MG63 (cell line): ENCODE measurements around the gene MFAP4. TPM values are rescaled to one million over a fixed set of nuclear protein-coding genes. Genes with fewer than 3 reads are reported as not detected.

ENCODE experiments used
- DNase-seq: peaks from one replicate; pipeline ENCODE4 v3.0.0-alpha.2; 2020
- H3K27me3 ChIP-seq: fragments of 250-450 bp; sonication (Bioruptor Pico); 2 replicates; pipeline ENCODE4 v1.5.1; 2020; ENCODE audit warnings: mild to moderate bottlenecking, moderate library complexity
- H3K36me3 ChIP-seq: fragments of 250-450 bp; sonication (Bioruptor Pico); 2 replicates; pipeline ENCODE4 v1.5.1; 2020; ENCODE audit warnings: mild to moderate bottlenecking, moderate library complexity
- H3K4me3 ChIP-seq: fragments of 250-450 bp; sonication (Bioruptor Pico); 2 replicates; pipeline ENCODE4 v1.5.1; 2020; ENCODE audit warnings: mild to moderate bottlenecking, moderate library complexity
- H3K9me3 ChIP-seq: fragments of 250-450 bp; sonication (Bioruptor Pico); 2 replicates; pipeline ENCODE4 v1.5.1; 2020; ENCODE audit warnings: mild to moderate bottlenecking, moderate library complexity
- total RNA-seq: library from RNA; depleted of rRNA; stranded (reverse); fragments of >200 nt; shearing (Covaris generic); gene quantifications from 2 replicates; pipeline ENCODE4 v1.2.3, GENCODE V29; 2014; ENCODE audit warnings: low replicate concordance

The MFAP4 gene
- total RNA-seq, 1 experiment from 2014 or later, result 3.2 TPM

DNA sequence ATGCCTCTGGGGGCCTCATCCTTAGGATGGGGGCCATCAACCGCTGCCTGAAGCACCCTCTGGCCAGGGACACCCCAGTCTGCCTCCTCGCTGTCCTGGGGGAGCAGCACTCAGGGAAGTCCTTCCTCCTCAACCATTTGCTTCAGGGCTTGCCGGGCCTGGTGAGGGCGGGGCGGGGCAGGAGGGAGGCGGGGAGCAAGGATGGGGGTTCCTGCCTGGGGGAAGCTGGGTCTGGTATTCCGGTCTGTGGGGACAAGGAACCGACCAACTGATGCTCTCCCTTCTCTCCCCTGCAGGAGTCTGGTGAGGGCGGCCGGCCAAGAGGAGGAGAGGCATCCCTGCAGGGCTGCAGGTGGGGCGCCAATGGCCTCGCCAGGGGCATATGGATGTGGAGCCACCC, 26.0 kb upstream of the MFAP4 start:
- Histone ChIP-seq H3K9me3 (no peaks in the 10 kb centered on the region), H3K36me3 (no peaks in the 10 kb centered on the region), H3K4me3 (no peak overlapping the region), H3K27me3 (no peaks in the 10 kb centered on the region)
- no peak for DNase-seq

DNA sequence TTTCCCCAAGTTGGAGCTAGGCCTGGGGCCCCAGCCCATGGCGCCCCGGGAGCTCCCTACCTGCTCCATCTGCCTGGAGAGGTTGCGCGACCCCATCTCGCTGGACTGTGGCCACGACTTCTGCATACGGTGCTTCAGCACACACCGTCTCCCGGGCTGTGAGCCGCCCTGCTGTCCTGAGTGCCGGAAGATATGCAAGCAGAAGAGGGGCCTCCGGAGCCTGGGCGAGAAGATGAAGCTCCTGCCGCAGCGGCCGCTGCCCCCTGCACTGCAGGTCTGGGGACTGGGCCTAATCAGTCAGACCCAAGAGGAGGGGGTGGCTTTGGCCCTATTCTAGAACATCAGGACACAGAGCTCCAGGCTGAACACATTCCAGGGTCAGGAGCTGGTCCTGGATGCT, 25.5 kb upstream of the MFAP4 start:
- Histone ChIP-seq H3K4me3 (no peak overlapping the region), H3K27me3 (no peaks in the 10 kb centered on the region), H3K9me3 (no peaks in the 10 kb centered on the region), H3K36me3 (no peaks in the 10 kb centered on the region)
- no peak for DNase-seq

DNA sequence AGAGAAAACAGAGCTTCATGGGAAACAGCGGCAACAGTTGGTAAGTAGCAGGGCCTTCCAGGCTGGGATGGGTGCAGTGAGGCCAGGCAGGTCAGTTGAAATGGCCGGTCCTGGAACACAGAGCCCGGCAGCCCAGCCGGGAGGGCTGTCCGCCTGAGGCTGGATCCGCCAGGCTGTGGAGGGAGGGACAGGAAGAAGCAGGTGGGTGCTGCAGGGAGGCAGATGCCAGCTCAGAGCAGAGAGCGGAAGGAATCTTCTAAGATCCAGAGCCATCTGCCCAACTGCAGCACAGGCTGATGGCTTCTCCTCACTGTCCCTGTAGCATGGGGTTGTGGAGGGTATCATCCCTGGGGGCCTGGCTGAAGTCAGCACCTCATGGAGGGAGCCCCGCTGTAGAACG, 24.6 kb upstream of the MFAP4 start:
- Histone ChIP-seq H3K9me3 (no peaks in the 10 kb centered on the region), H3K36me3 (no peaks in the 10 kb centered on the region), H3K4me3 (no peak overlapping the region), H3K27me3 (no peaks in the 10 kb centered on the region)
- DNase-seq, result no peak

DNA sequence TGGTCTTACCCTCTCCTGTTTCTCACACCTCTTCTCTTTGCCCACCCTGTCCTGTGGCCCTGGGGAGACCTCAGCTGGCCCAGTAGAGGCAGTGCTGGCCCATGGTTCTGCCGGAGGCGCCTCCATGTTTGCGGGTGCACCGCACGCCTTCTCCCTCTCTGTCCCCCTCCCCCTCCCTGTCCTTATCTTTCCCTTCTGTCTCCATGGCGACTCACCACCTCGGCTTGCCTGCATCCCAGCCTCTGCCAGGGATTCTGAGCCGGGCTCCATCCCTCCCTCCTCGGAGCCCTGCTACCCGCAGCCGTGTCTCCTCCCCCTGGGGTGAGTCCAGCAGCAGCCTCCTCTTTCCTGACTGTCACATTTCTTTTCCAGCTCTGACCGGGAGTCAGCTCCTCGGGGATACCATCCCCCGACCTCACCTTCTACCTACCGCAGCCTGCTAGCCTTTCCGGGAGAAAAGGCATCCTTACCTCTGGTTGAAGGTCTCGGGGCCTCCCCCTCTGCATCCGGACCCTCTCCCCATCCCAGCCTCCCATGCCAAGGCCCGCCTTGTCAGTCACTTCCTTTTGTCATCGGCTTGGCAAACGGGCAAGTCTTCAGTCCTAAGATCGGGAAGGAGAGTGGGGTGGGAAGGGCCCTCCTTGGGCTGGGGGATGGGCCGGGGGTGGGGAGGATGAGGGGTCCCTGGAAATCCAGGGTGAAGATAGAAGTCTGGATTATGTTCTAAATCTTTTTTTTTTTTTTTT, 24.1 kb upstream of the MFAP4 start, which contains the start of gene RNF112:
Gene RNF112 (plus strand): TSS at position 358 of the 746 bp plus-strand sequence. CDS start 177 bp downstream, at position 535.
- H3K36me3 ChIP-seq, result no peaks in the 10 kb centered on the region
- H3K9me3 ChIP-seq, result no peaks in the 10 kb centered on the region
- no peak for DNase-seq
- no peaks in the 10 kb centered on the region for H3K27me3 ChIP-seq
- no peak within 1 kb of the TSS for H3K4me3 ChIP-seq

DNA sequence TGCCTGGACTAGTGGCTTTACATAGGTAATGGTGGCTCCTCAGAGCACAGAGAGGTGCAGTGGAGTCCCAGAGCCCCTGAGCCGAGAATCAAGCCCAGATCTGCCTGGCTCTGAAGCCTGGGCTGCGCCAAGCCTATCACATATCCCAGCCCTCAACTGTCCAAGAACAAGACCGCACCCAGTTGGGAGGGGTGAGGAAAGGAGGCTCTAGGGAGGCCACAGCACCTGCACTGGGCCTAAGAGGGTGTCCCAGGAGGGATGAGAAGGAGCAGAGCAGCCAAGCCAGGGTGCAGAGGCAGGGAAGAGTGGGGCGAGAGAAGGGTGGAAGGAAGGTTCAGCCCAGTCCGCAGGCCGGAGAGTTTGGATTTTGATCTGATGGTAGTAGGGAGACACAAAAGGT, 23.1 kb upstream of the MFAP4 start:
- no peaks in the 10 kb centered on the region for H3K27me3 ChIP-seq
- no peaks in the 10 kb centered on the region for H3K9me3 ChIP-seq
- H3K36me3 ChIP-seq, result no peaks in the 10 kb centered on the region
- no peak overlapping the region for H3K4me3 ChIP-seq
- no peak for DNase-seq

DNA sequence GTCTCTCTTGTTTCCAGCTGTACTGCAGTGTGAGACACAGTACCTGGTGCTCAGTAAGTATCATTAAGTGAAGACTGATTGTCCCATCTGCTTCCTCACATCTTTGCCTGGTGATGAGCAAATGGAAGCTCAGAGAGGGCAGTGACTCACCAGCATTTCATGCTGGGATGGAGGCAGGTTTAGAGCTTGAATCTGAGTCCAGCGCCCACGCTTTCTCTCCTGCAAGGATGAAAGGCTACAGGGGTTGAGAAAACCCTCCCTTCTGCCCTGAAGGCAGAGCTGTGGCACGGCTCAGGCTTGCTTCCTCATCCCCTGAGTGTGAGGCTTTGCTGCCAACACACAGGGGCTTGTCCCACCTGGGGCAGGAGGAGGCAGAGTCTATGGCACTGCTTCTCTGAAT, 22.5 kb upstream of the MFAP4 start:
- Histone ChIP-seq H3K4me3 (no peak overlapping the region), H3K9me3 (no peaks in the 10 kb centered on the region), H3K27me3 (no peaks in the 10 kb centered on the region), H3K36me3 (no peaks in the 10 kb centered on the region)
- DNase-seq, result peak; percentile 56

DNA sequence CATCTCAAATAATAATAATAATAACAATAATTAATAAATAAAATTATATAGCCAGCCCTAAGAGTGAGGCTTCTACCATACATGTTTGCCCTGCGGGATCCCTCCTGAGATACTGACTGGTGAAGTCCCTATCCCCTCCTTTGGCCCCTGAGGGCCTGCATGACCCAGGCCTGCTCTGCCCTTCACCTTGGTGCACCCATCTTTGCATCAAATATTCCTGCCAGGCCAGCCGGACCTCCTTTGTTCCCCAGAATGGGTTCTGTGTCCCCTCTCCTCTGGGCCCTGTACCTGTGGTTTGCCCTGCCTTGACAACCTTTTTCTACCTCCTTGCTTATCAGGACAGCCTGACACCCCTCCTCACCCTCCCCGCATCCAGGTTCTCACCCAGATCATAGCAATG, 22.1 kb upstream of the MFAP4 start:
- no peak overlapping the region for H3K4me3 ChIP-seq
- H3K9me3 ChIP-seq, result no peaks in the 10 kb centered on the region
- H3K27me3 ChIP-seq, result no peaks in the 10 kb centered on the region
- no peak for DNase-seq
- H3K36me3 ChIP-seq, result no peaks in the 10 kb centered on the region

DNA sequence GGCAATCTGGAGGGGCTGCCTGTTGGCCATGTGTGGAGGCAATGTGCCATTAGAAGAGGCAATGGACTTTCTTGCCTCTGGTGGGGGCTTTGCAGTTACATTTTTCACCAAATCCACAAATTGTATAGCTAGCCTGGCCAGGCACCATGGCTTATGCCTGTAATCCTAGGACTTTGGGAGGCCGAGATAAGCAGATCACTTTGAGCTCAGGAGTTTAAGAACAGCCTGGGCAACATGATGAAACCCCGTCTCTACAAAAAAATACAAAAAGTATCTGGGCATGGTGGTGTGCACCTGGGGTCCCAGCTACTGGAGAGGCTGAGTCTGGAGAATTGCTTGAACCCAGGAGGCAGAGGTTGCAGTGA, 21.3 kb upstream of the MFAP4 start:
- Histone ChIP-seq H3K27me3 (no peaks in the 10 kb centered on the region), H3K36me3 (no peaks in the 10 kb centered on the region), H3K4me3 (no peak overlapping the region), H3K9me3 (no peaks in the 10 kb centered on the region)
- DNase-seq, result no peak

DNA sequence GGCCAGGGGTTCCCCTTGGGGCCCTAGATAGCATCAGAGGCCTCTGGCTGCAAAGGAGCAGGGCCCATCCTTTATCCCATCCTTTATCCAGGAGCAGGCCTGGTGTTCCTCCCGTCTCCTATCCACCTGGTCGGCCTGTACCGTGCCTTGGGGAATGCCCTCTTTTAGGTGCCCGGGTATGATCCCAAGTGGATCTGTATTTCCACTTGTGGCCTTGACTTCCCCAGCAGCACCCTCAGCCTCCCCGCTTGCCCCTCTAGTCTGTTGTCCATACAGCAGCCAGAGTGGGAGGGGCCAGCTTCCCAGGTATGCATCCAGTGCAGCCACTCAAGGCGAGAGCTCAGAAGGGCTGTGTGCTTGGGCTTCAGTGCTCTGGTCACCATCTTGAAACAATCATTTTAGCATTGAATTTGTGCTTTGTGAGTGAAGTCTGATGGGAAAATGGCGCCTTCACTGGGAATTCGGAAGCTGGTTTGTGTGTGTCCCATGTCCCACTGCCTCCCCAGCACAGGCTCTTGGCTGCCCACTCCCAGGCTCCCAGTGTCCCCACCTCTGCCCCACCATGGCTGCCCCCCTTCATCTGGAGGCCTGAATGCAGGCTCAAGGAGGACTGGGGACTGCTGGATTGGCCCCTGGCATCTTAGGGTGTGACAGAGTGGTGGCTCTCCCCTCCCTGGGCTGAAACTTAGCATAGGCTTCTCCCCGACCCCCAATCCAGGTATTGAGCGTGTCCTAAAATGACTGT, 20.8 kb upstream of the MFAP4 start:
- H3K4me3 ChIP-seq, result no peak overlapping the region
- no peaks in the 10 kb centered on the region for H3K27me3 ChIP-seq
- H3K36me3 ChIP-seq, result no peaks in the 10 kb centered on the region
- DNase-seq, result no peak
- H3K9me3 ChIP-seq, result no peaks in the 10 kb centered on the region

DNA sequence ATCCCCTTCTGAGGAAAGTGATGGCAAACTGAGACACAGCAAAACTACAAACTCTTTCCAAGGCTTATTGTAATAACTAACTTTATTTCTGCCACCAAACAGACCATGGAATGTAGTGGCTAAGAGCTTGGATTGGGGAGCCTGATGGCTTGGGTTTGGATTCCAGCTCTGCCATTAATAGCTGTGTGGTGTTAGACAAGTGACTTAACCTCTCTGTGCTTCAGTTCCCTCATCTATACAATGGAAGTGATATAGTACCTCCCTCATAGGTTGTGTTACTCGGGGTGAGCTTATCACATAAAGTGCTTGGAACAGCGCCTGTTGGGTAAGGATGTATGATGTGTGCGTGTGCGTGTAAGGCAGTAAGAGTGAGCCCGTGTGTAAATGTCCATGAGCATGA, 18.1 kb upstream of the MFAP4 start:
- no peak for DNase-seq
- Histone ChIP-seq H3K36me3 (no peaks in the 10 kb centered on the region), H3K27me3 (no peaks in the 10 kb centered on the region), H3K4me3 (no peak overlapping the region), H3K9me3 (no peaks in the 10 kb centered on the region)

DNA sequence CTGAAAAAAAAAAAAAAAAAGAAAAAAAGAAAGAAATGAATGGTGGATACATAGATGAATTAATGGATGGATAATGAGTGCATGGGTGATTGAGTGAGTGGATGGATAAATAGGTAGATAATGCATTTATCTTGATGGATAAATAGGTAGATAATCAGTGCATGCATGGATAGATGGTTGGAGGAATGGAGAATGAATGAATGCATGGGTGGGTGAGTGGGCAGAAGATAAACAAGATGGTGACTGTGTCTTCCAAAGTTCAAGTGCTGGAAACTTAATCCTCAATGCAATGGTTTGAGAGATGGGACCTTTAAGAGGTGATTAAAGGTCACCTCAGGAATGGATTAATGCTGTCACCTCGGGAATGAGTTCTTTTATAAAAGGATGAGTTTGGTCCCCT, 17.3 kb upstream of the MFAP4 start:
- Histone ChIP-seq H3K27me3 (no peaks in the 10 kb centered on the region), H3K36me3 (no peaks in the 10 kb centered on the region), H3K4me3 (no peak overlapping the region), H3K9me3 (no peaks in the 10 kb centered on the region)
- no peak for DNase-seq

DNA sequence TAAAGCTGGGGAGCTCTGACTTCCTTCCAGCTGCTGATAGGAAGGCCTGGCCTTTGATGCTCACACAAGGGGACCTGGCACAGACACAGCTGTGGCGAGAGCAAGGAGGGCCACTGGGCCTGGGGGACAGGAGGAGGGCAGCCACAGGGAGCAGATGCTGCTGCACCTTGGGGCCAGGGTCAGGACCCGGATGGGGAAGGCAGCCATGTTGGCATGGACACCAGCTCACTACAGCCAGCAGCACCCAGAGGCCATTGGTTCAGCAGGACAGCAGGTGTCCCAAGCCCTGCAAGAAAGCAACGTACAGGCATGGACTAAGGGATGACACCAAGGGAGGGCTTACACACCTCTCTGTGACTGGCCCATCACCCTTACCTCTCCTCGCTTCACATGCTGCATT, 16.0 kb upstream of the MFAP4 start:
- H3K9me3 ChIP-seq, result no peaks in the 10 kb centered on the region
- DNase-seq, result no peak
- no peak overlapping the region for H3K4me3 ChIP-seq
- H3K27me3 ChIP-seq, result no peaks in the 10 kb centered on the region
- no peaks in the 10 kb centered on the region for H3K36me3 ChIP-seq

DNA sequence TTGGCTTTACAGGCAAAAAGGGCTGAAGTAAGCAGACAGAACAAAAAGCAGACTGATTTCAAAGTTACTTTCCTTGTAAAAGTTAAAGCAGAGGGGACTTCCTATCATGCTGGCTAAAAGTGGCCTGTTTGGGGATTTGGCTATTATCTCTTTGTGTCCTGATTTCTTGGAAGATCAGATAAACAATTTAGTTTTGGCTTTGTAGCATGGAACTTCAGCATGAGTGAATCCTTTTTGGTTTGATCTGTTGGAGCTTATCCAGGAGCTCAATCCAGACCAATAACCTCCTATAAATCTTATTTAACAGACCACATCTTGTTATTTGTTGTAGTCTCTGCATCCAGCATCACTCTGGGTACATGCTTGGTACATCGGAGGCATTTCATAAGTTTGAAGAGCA, 15.2 kb upstream of the MFAP4 start:
- Histone ChIP-seq H3K4me3 (no peak overlapping the region), H3K36me3 (no peaks in the 10 kb centered on the region), H3K27me3 (no peaks in the 10 kb centered on the region), H3K9me3 (no peaks in the 10 kb centered on the region)
- DNase-seq, result no peak

DNA sequence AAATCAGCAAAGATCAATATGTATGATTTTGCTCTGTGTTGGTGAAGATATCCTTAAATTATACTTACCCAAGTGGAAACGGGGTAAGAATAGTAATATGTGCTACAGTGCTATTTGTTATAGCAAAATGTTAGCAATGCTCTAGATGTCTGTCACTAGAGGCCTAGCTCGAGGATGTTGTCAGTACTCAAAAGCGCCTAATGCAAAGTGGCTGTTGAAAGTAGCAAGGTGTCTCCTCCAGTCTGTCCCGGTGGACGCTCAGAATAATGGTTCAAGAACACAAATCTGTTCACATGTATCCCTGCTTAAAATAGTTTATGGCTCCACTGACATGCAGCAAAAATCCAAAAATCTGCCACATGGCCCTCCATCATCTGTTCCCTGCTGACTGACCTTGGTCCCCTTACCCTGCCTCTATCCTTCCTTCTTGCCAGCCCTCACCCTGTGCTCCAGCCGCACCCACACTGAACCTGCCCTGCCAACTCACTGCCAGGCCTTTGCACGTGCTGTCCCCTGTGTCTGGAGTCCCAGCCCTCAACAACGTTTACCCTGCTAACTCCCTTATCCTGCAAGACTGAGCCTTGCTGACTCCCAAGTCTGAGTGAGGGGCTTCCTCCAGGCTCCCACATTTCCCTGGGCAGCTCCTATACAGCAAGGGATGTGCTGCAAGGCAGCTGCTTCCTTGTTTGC, 14.5 kb upstream of the MFAP4 start:
- Histone ChIP-seq H3K9me3 (no peaks in the 10 kb centered on the region), H3K4me3 (no peak overlapping the region), H3K27me3 (no peaks in the 10 kb centered on the region), H3K36me3 (no peaks in the 10 kb centered on the region)
- DNase-seq, result no peak

DNA sequence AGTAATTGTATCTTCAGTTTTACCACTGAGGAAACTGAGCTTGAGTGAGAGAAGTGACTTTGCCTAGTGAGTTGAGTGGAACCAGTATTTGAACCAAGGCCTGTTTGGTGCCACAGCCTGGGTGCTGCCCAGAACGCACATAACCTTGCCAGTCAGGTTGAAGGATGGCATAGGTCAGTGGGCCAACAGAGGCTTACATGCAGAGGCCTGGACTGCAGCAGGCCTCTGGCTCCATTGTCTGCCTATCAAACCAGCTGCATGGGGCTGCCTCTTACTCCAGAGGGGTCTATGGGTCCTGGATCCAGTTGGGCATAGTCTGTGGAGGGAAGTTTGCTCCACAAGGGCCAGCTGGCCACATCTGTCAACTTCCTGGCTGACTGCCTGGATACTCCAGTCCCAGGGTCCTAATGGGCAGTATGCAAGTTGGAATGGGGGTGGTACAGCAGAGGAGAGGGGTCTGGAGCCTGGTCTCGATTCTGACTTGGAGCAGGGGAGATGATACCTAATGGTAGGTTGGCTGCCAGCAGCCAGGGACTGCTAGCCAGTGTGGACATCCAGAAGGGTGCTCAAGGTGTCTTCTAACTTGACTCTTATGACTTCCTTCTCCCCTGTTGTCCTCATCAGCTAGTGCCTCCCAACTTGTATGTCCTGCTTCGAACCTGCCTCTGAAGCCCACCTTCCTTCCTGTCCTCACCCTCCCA, 12.9 kb upstream of the MFAP4 start:
- Histone ChIP-seq H3K36me3 (no peaks in the 10 kb centered on the region), H3K27me3 (no peaks in the 10 kb centered on the region), H3K9me3 (no peaks in the 10 kb centered on the region), H3K4me3 (no peak overlapping the region)
- no peak for DNase-seq

DNA sequence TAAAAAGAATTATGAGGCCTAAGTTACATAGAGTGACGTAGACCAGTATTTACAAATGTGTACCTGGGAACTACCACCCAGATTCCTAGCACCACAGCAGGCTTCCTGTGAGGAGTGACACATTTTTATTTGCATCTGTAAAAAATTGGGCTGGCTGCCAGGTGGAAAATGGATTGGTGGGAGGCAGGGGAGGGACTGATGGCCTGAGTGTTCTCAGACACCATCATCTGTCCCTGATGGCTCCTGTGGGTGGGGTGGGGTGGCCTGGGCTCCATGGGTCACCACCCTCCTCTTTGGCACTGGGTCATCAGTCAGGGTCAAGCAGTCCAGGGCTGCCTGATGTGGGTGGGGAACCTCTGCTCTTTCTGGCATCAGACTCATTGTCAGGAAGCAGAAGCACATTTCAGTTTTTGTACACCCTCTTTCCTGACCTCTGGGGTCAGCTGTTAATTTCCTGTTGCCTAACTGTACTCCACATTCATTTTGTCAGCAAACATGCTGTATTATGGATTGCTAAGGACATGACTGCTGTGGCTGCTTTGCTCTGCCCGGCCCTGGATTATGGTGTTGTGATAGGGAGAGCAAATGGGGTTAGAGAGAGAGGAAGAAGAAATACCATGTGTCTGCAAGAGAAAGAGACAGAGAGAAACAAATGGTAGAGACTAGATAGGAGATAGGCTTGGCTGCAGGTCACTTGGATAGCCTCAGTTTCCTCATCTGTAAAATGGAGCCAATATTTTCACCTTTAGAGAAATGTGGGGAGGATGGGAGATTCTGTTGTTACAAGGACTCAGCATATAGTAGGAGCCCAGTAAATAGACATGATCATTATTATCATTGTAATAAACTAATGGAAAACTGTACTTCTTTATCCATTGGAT, 11.6 kb upstream of the MFAP4 start:
- Histone ChIP-seq H3K4me3 (no peak overlapping the region), H3K9me3 (no peaks in the 10 kb centered on the region), H3K27me3 (no peaks in the 10 kb centered on the region), H3K36me3 (no peaks in the 10 kb centered on the region)
- DNase-seq, result no peak
